ENCODE data around the gene VGLL3. TPM values are rescaled to one million over a fixed set of nuclear protein-coding genes. Genes with fewer than 3 reads are reported as not detected.

Gene VGLL3
- polyA plus RNA-seq, 1 experiment, result 98.8 TPM

GRCh38 chr3:86942206-86942605 is 48.7 kb downstream of the VGLL3 start:
- Histone ChIP-seq H3K4me3 (ENCODE audit: low read depth, low read length) (no peak overlapping the region), H3K27me3 (ENCODE audit: control insufficient read depth, insufficient read depth, low read length) (no peaks in the 10 kb centered on the region), H3K36me3 (ENCODE audit: control insufficient read depth, insufficient read depth, low read length) (peaks cover 6% of the 10 kb centered on the region)
- CTCF ChIA-PET, result no interaction called here
- TF ChIP-seq, protein P1, sequence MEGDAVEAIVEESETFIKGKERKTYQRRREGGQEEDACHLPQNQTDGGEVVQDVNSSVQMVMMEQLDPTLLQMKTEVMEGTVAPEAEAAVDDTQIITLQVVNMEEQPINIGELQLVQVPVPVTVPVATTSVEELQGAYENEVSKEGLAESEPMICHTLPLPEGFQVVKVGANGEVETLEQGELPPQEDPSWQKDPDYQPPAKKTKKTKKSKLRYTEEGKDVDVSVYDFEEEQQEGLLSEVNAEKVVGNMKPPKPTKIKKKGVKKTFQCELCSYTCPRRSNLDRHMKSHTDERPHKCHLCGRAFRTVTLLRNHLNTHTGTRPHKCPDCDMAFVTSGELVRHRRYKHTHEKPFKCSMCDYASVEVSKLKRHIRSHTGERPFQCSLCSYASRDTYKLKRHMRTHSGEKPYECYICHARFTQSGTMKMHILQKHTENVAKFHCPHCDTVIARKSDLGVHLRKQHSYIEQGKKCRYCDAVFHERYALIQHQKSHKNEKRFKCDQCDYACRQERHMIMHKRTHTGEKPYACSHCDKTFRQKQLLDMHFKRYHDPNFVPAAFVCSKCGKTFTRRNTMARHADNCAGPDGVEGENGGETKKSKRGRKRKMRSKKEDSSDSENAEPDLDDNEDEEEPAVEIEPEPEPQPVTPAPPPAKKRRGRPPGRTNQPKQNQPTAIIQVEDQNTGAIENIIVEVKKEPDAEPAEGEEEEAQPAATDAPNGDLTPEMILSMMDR (IDR thresholded peaks at IDR 0.05; ENCODE audit: insufficient read depth, low read depth, low read length), result no peak
- DNase-seq (ENCODE audit: low read depth), result no peak
- POLR2A ChIA-PET, result no interaction called here

- Histone ChIP-seq H3K36me3 (ENCODE audit: control insufficient read depth, insufficient read depth, low read length) (no peaks in the 10 kb centered on the region), H3K4me3 (ENCODE audit: low read depth, low read length) (no peak overlapping the region), H3K27me3 (ENCODE audit: control insufficient read depth, insufficient read depth, low read length) (no peaks in the 10 kb centered on the region)
- ChIA-PET POLR2A (interaction anchor here (1.1 to 1.7 kb wide), 2 partner anchors 48 to 151 kb away, joined by 4 to 5 read pairs; no protein-coding TSS in a partner anchor), CTCF (interaction anchor here (1.4 to 4.2 kb wide), 6 partner anchors 13 to 160 kb away, joined by 4 to 19 read pairs (median 5); no protein-coding TSS in a partner anchor)
- peak; percentile 80 for DNase-seq (ENCODE audit: low read depth)
- TF ChIP-seq, protein P1 (IDR thresholded peaks at IDR 0.05; ENCODE audit: insufficient read depth, low read depth, low read length), result no peak
Observed at GRCh38 chr3:86938416-86939105, 52.4 kb downstream of the VGLL3 start.

DNA sequence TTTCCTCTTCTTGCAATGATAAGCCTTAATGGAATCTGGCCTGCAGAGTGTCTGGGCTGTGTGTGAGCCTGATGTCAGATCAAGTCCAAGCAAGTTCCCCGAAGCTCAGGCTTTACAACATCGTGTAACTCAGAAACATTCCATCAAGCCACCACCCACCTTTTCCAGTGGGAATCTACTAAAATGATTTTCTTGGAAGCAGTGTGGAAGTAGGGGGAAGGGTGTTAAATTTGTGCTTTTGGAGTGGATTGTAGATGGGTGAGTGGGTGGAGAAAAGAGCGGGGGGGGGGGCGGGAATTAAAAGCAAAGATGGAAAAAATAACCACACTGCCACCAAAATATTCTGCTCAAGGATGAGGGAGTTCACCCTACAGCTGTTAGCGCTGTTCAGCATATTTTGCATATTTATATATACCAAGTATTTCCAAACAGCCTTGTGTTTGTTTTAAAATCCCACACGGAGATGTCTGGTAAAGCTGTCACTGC is 53.6 kb downstream of the VGLL3 start:
- no peaks in the 10 kb centered on the region for H3K36me3 ChIP-seq (ENCODE audit: control insufficient read depth, insufficient read depth, low read length)
- H3K27me3 ChIP-seq (ENCODE audit: control insufficient read depth, insufficient read depth, low read length), result no peaks in the 10 kb centered on the region
- ChIA-PET POLR2A (interaction anchor here (0.6 to 1.7 kb wide), 7 partner anchors 41 to 239 kb away, joined by 3 to 16 read pairs (median 4); no protein-coding TSS in a partner anchor), CTCF (interaction anchor here (0.5 to 4.2 kb wide), 8 partner anchors 14 to 159 kb away, joined by 3 to 19 read pairs (median 4); no protein-coding TSS in a partner anchor)
- H3K4me3 ChIP-seq (ENCODE audit: low read depth, low read length), result no peak overlapping the region
- peak; percentile 95 for DNase-seq (ENCODE audit: low read depth)
- TF ChIP-seq, protein P1 (IDR thresholded peaks at IDR 0.05; ENCODE audit: insufficient read depth, low read depth, low read length), result no peak

- TF ChIP-seq, protein P1 (IDR thresholded peaks at IDR 0.05; ENCODE audit: insufficient read depth, low read depth, low read length), result no peak
- ChIA-PET POLR2A (no interaction called here), CTCF (interaction anchor here (1.0 to 4.2 kb wide), 3 partner anchors 10 to 148 kb away, joined by 3 to 19 read pairs (median 3); no protein-coding TSS in a partner anchor)
- H3K36me3 ChIP-seq (ENCODE audit: control insufficient read depth, insufficient read depth, low read length), result no peaks in the 10 kb centered on the region
- DNase-seq (ENCODE audit: low read depth), result no peak
- H3K4me3 ChIP-seq (ENCODE audit: low read depth, low read length), result no peak overlapping the region
- H3K27me3 ChIP-seq (ENCODE audit: control insufficient read depth, insufficient read depth, low read length), result no peaks in the 10 kb centered on the region
Observed at GRCh38 chr3:86934851-86935250, 56.1 kb downstream of the VGLL3 start.

DNA sequence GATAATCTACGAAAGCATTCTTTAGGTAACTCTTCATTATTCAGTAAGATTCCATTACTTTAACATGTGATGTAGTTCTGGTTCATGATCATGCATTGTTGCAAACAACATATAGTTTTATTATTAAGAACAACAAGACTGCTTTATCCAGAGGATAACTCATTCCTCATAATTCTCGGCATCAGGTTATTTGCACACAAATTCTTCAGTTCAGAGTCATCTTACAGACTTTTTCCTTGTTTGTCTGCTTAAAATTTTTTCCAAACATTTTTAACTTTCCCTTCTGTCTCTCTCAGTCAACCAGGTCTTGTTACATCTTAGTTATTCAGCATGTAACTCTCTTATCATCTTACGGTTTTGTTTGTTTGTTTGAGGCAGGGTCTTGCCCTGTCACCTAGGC is 60.1 kb downstream of the VGLL3 start:
- Histone ChIP-seq H3K4me3 (ENCODE audit: low read depth, low read length) (no peak overlapping the region), H3K36me3 (ENCODE audit: control insufficient read depth, insufficient read depth, low read length) (no peaks in the 10 kb centered on the region), H3K27me3 (ENCODE audit: control insufficient read depth, insufficient read depth, low read length) (no peaks in the 10 kb centered on the region)
- TF ChIP-seq, protein P1 (IDR thresholded peaks at IDR 0.05; ENCODE audit: insufficient read depth, low read depth, low read length), result no peak
- DNase-seq (ENCODE audit: low read depth), result no peak
- ChIA-PET CTCF (interaction anchor here (0.7 to 1.4 kb wide), 2 partner anchors 65 to 145 kb away, joined by 3 to 6 read pairs; no protein-coding TSS in a partner anchor), POLR2A (no interaction called here)
